HG03354 (cell line): ENCODE results near the gene IFI27L2.
A peak's percentile ranks its signal among the peaks of the same experiment; 100 is the strongest.

Source experiments
- ATAC-seq: cut with Tn5 transposase; IDR thresholded peaks from one replicate; pipeline ENCODE4 v1.9.1; 2021; ENCODE audit warnings: mild to moderate bottlenecking; ENCODE audit not compliant: unreplicated experiment, poor library complexity, severe bottlenecking

Gene IFI27L2

GRCh38 chr14:94110552-94111181 is 18.7 kb downstream of the IFI27L2 start, which contains the start of gene IFI27:
Gene IFI27 (plus strand): TSS chr14:94110736.
- no peak for ATAC-seq

- no peak for ATAC-seq
These were observed 19.5 kb downstream of the IFI27L2 start for GRCh38 chr14:94109915-94110250.

- ATAC-seq = no peak
These were observed 24.7 kb downstream of the IFI27L2 start for GRCh38 chr14:94104731-94105130.

- no peak for ATAC-seq
These were observed 25.8 kb downstream of the IFI27L2 start for GRCh38 chr14:94103554-94104150.

- no peak for ATAC-seq
These were observed 26.5 kb downstream of the IFI27L2 start for GRCh38 chr14:94102768-94103482.

- no peak for ATAC-seq
These were observed 27.7 kb downstream of the IFI27L2 start for GRCh38 chr14:94101748-94102147.

GRCh38 chr14:94100847-94101246 is 28.6 kb downstream of the IFI27L2 start:
- no peak for ATAC-seq

- ATAC-seq = no peak
These were observed 30.4 kb downstream of the IFI27L2 start for GRCh38 chr14:94099006-94099405.

GRCh38 chr14:94098326-94098992 is 30.9 kb downstream of the IFI27L2 start:
- no peak for ATAC-seq

- no peak for ATAC-seq
These were observed 32.3 kb downstream of the IFI27L2 start for GRCh38 chr14:94097091-94097490.

- no peak for ATAC-seq
These were observed 36.0 kb downstream of the IFI27L2 start for GRCh38 chr14:94093418-94093817.

GRCh38 chr14:94089479-94089878 is 39.9 kb downstream of the IFI27L2 start:
- ATAC-seq = no peak

- no peak for ATAC-seq
These were observed 40.9 kb downstream of the IFI27L2 start for GRCh38 chr14:94088516-94088915.

GRCh38 chr14:94087891-94088290 is 41.5 kb downstream of the IFI27L2 start:
- no peak for ATAC-seq

- ATAC-seq = peak; percentile 32
These were observed 48.0 kb downstream of the IFI27L2 start for GRCh38 chr14:94081386-94081820.

- peak; percentile 97 for ATAC-seq
These were observed 48.6 kb downstream of the IFI27L2 start, which contains the start of the genes DDX24 and IFI27L1 for GRCh38 chr14:94080621-94081385. Gene DDX24 (minus strand): TSS chr14:94081202. CDS start chr14:94079742, 1,460 bp downstream. Gene IFI27L1 (plus strand): TSS chr14:94081310. CDS start chr14:94096938, 15,628 bp downstream.

- no peak for ATAC-seq
These were observed 49.3 kb downstream of the IFI27L2 start for GRCh38 chr14:94079891-94080620.

- ATAC-seq = no peak
These were observed 51.6 kb downstream of the IFI27L2 start for GRCh38 chr14:94077823-94078222.
